ENCODE data around the gene ANKRD29.

The ANKRD29 gene

GRCh38 chr18:23575309-23575651 lies 87.4 kb downstream of the ANKRD29 start:
- H3K27me3 ChIP-seq (ENCODE audit: insufficient read depth, low read length, poor library complexity, severe bottlenecking): no peaks in the 10 kb centered on the region
- no peaks in the 10 kb centered on the region for H4K20me1 ChIP-seq (ENCODE audit: insufficient read depth, low read length, poor library complexity, severe bottlenecking)
- H3K4me3 ChIP-seq (ENCODE audit: low read length, poor library complexity, severe bottlenecking): no peak overlapping the region
- H3K4me2 ChIP-seq (ENCODE audit: low read depth, low read length, poor library complexity, severe bottlenecking): no peak overlapping the region
- no peaks in the 10 kb centered on the region for H3K9me2 ChIP-seq (replicated peaks; ENCODE audit: low read depth, low read length)
- peaks cover 18% of the 10 kb centered on the region; the same call in 1 of the 2 replicates for H3K79me2 ChIP-seq (ENCODE audit: insufficient read depth, low read length)
- H2AFZ ChIP-seq (ENCODE audit: low read length): no peak overlapping the region
- H3K36me3 ChIP-seq (ENCODE audit: insufficient read depth, low read length): peaks cover 20% of the 10 kb centered on the region; the same call in 1 of the 2 replicates
- H3K9me3 ChIP-seq (ENCODE audit: insufficient read depth, low read depth, low read length): no peaks in the 10 kb centered on the region
- no peak overlapping the region for H3K9ac ChIP-seq (ENCODE audit: low read depth, low read length, poor library complexity, severe bottlenecking)
- H3K4me1 ChIP-seq (ENCODE audit: insufficient read depth, low read length, poor library complexity, severe bottlenecking): peaks cover 17% of the 10 kb centered on the region
- no peaks in the 10 kb centered on the region for H3F3A ChIP-seq (ENCODE audit: low read depth)
- no peak for TF ChIP-seq CTCF (conservative IDR thresholded peaks at IDR 0.05; ENCODE audit: low read length)

GRCh38 chr18:23574611-23575308 lies 88.0 kb downstream of the ANKRD29 start:
- Histone ChIP-seq H3K4me2 (ENCODE audit: low read depth, low read length, poor library complexity, severe bottlenecking) (peak overlapping the region; percentile 18), H3K4me3 (ENCODE audit: low read length, poor library complexity, severe bottlenecking) (no peak overlapping the region), H3F3A (ENCODE audit: low read depth) (no peaks in the 10 kb centered on the region), H2AFZ (ENCODE audit: low read length) (no peak overlapping the region), H3K27me3 (ENCODE audit: insufficient read depth, low read length, poor library complexity, severe bottlenecking) (no peaks in the 10 kb centered on the region), H4K20me1 (ENCODE audit: insufficient read depth, low read length, poor library complexity, severe bottlenecking) (no peaks in the 10 kb centered on the region), H3K9me2 (replicated peaks; ENCODE audit: low read depth, low read length) (no peaks in the 10 kb centered on the region), H3K9ac (ENCODE audit: low read depth, low read length, poor library complexity, severe bottlenecking) (no peak overlapping the region), H3K4me1 (ENCODE audit: insufficient read depth, low read length, poor library complexity, severe bottlenecking) (peaks cover 16% of the 10 kb centered on the region), H3K36me3 (ENCODE audit: insufficient read depth, low read length) (peaks cover 25% of the 10 kb centered on the region; the same call in 1 of the 2 replicates), H3K79me2 (ENCODE audit: insufficient read depth, low read length) (peaks cover 16% of the 10 kb centered on the region; the same call in 1 of the 2 replicates), H3K9me3 (ENCODE audit: insufficient read depth, low read depth, low read length) (no peaks in the 10 kb centered on the region)
- TF ChIP-seq CTCF (conservative IDR thresholded peaks at IDR 0.05; ENCODE audit: low read length) (no peak), EZH2phosphoT487 (IDR thresholded peaks at IDR 0.05; ENCODE audit: borderline replicate concordance) (no peak)

- Histone ChIP-seq H3K36me3 (ENCODE audit: insufficient read depth, low read length) (peaks cover 34% of the 10 kb centered on the region; the same call in 1 of the 2 replicates), H2AFZ (ENCODE audit: low read length) (no peak overlapping the region), H3F3A (ENCODE audit: low read depth) (no peaks in the 10 kb centered on the region), H3K4me1 (ENCODE audit: insufficient read depth, low read length, poor library complexity, severe bottlenecking) (peaks cover 16% of the 10 kb centered on the region), H3K4me2 (ENCODE audit: low read depth, low read length, poor library complexity, severe bottlenecking) (peak overlapping the region; percentile 18), H3K9me3 (ENCODE audit: insufficient read depth, low read depth, low read length) (no peaks in the 10 kb centered on the region), H4K20me1 (ENCODE audit: insufficient read depth, low read length, poor library complexity, severe bottlenecking) (no peaks in the 10 kb centered on the region), H3K27me3 (ENCODE audit: insufficient read depth, low read length, poor library complexity, severe bottlenecking) (no peaks in the 10 kb centered on the region), H3K9ac (ENCODE audit: low read depth, low read length, poor library complexity, severe bottlenecking) (no peak overlapping the region), H3K79me2 (ENCODE audit: insufficient read depth, low read length) (peaks cover 12% of the 10 kb centered on the region; the same call in 1 of the 2 replicates), H3K4me3 (ENCODE audit: low read length, poor library complexity, severe bottlenecking) (no peak overlapping the region), H3K9me2 (replicated peaks; ENCODE audit: low read depth, low read length) (no peaks in the 10 kb centered on the region)
- TF ChIP-seq CTCF (conservative IDR thresholded peaks at IDR 0.05; ENCODE audit: low read length): no peak
- TF ChIP-seq EZH2phosphoT487 (IDR thresholded peaks at IDR 0.05; ENCODE audit: borderline replicate concordance): no peak
Observed at GRCh38 chr18:23573626-23574431, 88.9 kb downstream of the ANKRD29 start.

All from Loucy (cell line).